ENCODE measurements around the gene ZPBP2. TPM values are rescaled to one million over a fixed set of nuclear protein-coding genes. Genes with fewer than 3 reads are reported as not detected.

The ZPBP2 gene
- total RNA-seq, 1 experiment from 2014 or later: not detected

DNA sequence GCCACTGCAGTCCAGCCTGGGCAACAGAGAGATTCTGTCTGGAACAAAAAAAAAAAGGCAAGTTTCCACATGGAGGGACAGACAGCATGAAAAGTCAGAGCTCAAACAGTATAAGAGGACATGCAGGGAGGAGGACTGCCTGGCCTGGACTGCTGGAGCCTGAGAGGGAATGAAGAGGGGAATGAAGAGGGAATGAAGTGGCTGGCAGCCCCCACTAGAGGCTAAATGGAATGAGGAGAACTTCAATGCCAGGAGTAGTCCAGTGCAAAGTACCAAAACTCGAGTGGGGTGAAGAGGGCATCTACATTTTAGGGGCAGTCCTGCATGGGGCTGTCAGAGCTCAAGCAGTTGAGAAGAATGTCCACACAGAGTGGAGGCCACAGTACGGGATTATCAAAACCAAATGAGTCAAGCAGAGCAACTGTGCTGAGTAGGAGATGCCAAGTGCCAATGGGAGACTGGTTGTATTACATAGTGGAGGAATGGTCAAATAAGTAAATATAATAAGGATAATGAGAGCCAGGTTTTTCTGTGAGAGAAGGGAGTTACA is 26.8 kb upstream of the ZPBP2 start:
- intact Hi-C loops (cut with micrococcal nuclease): no loop called here

More for the DNA sequence above, 26.8 kb upstream of the ZPBP2 start:
- DNase-seq (ENCODE audit: low read depth, low spot score) (no peak), ATAC-seq (no peak)
- 0 out of 4 replicates have a peak, but pooled peaks cover 0 to 4% of the 10 kb centered on the region in 2 experiments for H3K9me3 ChIP-seq (ENCODE audit: control insufficient read depth in 1 of 2, insufficient read depth in 1 of 2, low read depth in 1 of 2, low read length in 2 of 2)
- no peaks in the 10 kb centered on the region for H3K4me1 ChIP-seq (ENCODE audit: control insufficient read depth in 1 of 2, insufficient read depth in 2 of 2, low read length in 2 of 2)
- no peak overlapping the region for H3K4me3 ChIP-seq (replicated peaks in 1 of 2; ENCODE audit: low read depth in 1 of 2, low read length in 2 of 2)
- no peak overlapping the region for H3K27ac ChIP-seq (ENCODE audit: low read depth, low read length)
- POLR2A ChIA-PET: no interaction called here
- H4K20me1 ChIP-seq (ENCODE audit: insufficient read depth): no peaks in the 10 kb centered on the region
- CTCF ChIA-PET: no interaction called here
- peaks cover 11% of the 10 kb centered on the region for H3K27me3 ChIP-seq (ENCODE audit: insufficient read depth, low read length)
- H3K36me3 ChIP-seq (ENCODE audit: control insufficient read depth in 1 of 2, insufficient read depth in 2 of 2, low read length in 2 of 2): no peaks in the 10 kb centered on the region
- no TSS peak for BruUV-seq (replicated peaks)
- no peaks in the 10 kb centered on the region for H3K79me2 ChIP-seq (ENCODE audit: insufficient read depth, low read length)
- RAD21 ChIA-PET (ENCODE audit: low non-redundant PET in 1 of 2, low total read pairs in 2 of 2, uncharacterized antibody in 2 of 2, unreplicated experiment in 2 of 2): no interaction called here
- H3K4me2 ChIP-seq (ENCODE audit: low read length): no peak overlapping the region
- no peaks in the 10 kb centered on the region for H3K9me2 ChIP-seq (ENCODE audit: insufficient read depth)
- no peak overlapping the region for H3K9ac ChIP-seq (ENCODE audit: low read length)
- TF ChIP-seq ELF1 (IDR thresholded peaks at IDR 0.05; ENCODE audit: borderline replicate concordance, low read depth) (no peak), CEBPB (IDR thresholded peaks at IDR 0.05; ENCODE audit: low read depth) (no peak), CBX3 (IDR thresholded peaks at IDR 0.05; ENCODE audit: low read depth) (no peak), EZH2phosphoT487 (IDR thresholded peaks at IDR 0.05; ENCODE audit: borderline replicate concordance) (no peak), YY1 (IDR thresholded peaks at IDR 0.05; ENCODE audit: extremely low read depth, insufficient replicate concordance, low read depth, low read length) (no peak), JUND (IDR thresholded peaks at IDR 0.05) (no peak), POLR2A (IDR thresholded peaks at IDR 0.05; ENCODE audit: borderline replicate concordance, extremely low read depth, insufficient read depth, insufficient read length) (no peak), POLR2AphosphoS5 (IDR thresholded peaks at IDR 0.05; ENCODE audit: low read depth, low read length) (no peak), RAD21 (IDR thresholded peaks at IDR 0.05; ENCODE audit: low read depth) (no peak)
- TF ChIP-seq, protein P1, sequence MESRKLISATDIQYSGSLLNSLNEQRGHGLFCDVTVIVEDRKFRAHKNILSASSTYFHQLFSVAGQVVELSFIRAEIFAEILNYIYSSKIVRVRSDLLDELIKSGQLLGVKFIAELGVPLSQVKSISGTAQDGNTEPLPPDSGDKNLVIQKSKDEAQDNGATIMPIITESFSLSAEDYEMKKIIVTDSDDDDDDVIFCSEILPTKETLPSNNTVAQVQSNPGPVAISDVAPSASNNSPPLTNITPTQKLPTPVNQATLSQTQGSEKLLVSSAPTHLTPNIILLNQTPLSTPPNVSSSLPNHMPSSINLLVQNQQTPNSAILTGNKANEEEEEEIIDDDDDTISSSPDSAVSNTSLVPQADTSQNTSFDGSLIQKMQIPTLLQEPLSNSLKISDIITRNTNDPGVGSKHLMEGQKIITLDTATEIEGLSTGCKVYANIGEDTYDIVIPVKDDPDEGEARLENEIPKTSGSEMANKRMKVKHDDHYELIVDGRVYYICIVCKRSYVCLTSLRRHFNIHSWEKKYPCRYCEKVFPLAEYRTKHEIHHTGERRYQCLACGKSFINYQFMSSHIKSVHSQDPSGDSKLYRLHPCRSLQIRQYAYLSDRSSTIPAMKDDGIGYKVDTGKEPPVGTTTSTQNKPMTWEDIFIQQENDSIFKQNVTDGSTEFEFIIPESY (IDR thresholded peaks at IDR 0.05; ENCODE audit: extremely low read depth, insufficient replicate concordance, low read length): no peak
- TF ChIP-seq, protein P2, sequence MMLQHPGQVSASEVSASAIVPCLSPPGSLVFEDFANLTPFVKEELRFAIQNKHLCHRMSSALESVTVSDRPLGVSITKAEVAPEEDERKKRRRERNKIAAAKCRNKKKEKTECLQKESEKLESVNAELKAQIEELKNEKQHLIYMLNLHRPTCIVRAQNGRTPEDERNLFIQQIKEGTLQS (IDR thresholded peaks at IDR 0.05): no peak
- H2AFZ ChIP-seq (ENCODE audit: low read depth, low read length, poor library complexity, severe bottlenecking): no peak overlapping the region

Measured in HCT116 (cell line).